B cell (primary cell): ENCODE results near the gene KRT222.

Source experiments
- EZH2 ChIP-seq: IDR thresholded peaks from 2 replicates; pipeline ENCODE4 v1.6.1; 2012; ENCODE audit warnings: borderline replicate concordance, low read depth, mild to moderate bottlenecking, moderate library complexity, low read length; ENCODE audit not compliant: insufficient read depth, poor library complexity, severe bottlenecking
- TF ChIP-seq, protein P1 (sequence below): fragments of 200-600 bp; IDR thresholded peaks from one replicate; pipeline ENCODE4 v1.8.0; 2022; ENCODE audit warnings: antibody characterized with exemption, mild to moderate bottlenecking

DNA sequence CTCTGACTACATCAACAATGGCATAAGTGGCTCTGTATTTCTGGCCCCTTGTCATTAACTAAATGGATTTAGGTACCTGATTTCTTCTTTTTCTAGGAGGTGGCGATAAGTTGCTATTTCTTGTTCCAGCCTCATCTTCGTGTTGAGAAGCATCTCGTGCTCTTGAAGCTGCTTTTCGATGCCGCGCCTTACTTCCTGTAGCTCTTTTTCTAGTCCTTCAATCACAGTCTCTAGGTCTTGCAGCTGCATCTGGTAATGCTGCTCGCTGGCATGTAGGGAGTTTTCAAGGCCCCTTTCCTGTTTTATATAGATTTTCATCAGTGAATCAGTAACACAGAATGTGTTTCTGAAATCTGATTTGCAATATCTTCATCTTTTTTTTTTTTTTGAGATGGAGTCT lies 5.1 kb downstream of the KRT222 start:
- TF ChIP-seq, protein P1, sequence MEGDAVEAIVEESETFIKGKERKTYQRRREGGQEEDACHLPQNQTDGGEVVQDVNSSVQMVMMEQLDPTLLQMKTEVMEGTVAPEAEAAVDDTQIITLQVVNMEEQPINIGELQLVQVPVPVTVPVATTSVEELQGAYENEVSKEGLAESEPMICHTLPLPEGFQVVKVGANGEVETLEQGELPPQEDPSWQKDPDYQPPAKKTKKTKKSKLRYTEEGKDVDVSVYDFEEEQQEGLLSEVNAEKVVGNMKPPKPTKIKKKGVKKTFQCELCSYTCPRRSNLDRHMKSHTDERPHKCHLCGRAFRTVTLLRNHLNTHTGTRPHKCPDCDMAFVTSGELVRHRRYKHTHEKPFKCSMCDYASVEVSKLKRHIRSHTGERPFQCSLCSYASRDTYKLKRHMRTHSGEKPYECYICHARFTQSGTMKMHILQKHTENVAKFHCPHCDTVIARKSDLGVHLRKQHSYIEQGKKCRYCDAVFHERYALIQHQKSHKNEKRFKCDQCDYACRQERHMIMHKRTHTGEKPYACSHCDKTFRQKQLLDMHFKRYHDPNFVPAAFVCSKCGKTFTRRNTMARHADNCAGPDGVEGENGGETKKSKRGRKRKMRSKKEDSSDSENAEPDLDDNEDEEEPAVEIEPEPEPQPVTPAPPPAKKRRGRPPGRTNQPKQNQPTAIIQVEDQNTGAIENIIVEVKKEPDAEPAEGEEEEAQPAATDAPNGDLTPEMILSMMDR = no peak
- no peak for TF ChIP-seq EZH2
